Psoas muscle (tissue), 8 donors: Measurements from ENCODE around the gene CARS2. TPM values are rescaled to one million over a fixed set of nuclear protein-coding genes. Genes with fewer than 3 reads are reported as not detected.

Source experiments
- ATAC-seq, 4 donors: fragments of 200-7000 bp; cut with Tn5 transposase; one replicate each; pipeline ENCODE4 v1.9.1; 2020; ENCODE audit warnings: moderate library complexity in 3 of 4, mild to moderate bottlenecking in 2 of 4
- DNase-seq, 2 donors: peaks; one replicate each; pipeline ENCODE4 v3.0.0-alpha.2; 2020
- H3K27ac ChIP-seq: fragments of 200-600 bp; one replicate; pipeline ENCODE4 v1.8.0; 2022
- H3K27me3 ChIP-seq, 3 donors: fragments of 200-600 bp in 1 of 3; one replicate each; pipeline versions ENCODE4 v1.6.1 to v1.8.0; 2013 to 2022; ENCODE audit warnings: low read length in 2 of 3, mild to moderate bottlenecking in 2 of 3, moderate library complexity in 1 of 3; ENCODE audit not compliant: insufficient read depth in 3 of 3
- H3K36me3 ChIP-seq, 2 donors: fragments of 200-600 bp in 1 of 2; one replicate each; pipeline versions ENCODE4 v1.6.1 to v1.8.0; 2013 to 2022; ENCODE audit warnings: low read depth in 1 of 2, mild to moderate bottlenecking in 1 of 2, moderate library complexity in 1 of 2; ENCODE audit not compliant: insufficient read depth in 1 of 2
- H3K4me1 ChIP-seq: fragments of 200-600 bp; one replicate; pipeline ENCODE4 v1.8.0; 2022
- H3K4me3 ChIP-seq: fragments of 200-600 bp; one replicate; pipeline ENCODE4 v1.8.0; 2022; ENCODE audit warnings: mild to moderate bottlenecking
- H3K9me3 ChIP-seq: fragments of 200-600 bp; one replicate; pipeline ENCODE4 v1.8.0; 2022
- WGBS, 3 donors: extraction: QIAGEN DNeasy Blood & Tissue Kit; methylation state at CpG; one replicate each; pipeline versions ENCODE4 v1.1.6 to v1.1.7; 2013; 5-methylcytosine and 5-hydroxymethylcytosine counted together
- intact Hi-C, 2 donors: fragments of 100-400 bp; cut with DNase I; formaldehyde crosslinking; loops; one replicate each; pipeline versions ENCODE4 v1.11.0 to v1.14.2; 2022
- polyA plus RNA-seq, 3 donors: library from polyadenylated mRNA; stranded (reverse); fragments of 200-250 nt; gene quantifications; one replicate each; pipeline ENCODE4 v1.2.3, GENCODE V29; 2013
- total RNA-seq, 4 donors: library from RNA; stranded (reverse); fragmentation: NEBNext Ultra II Directional in 2 of 4; extraction: Animal tissue kit (Norgen Biotek cat#: 25700) in 2 of 4; gene quantifications; one replicate each; pipeline versions ENCODE4 v1.2.1 to v1.2.4, GENCODE V29; 2021 to 2023
- TF ChIP-seq, protein P1 (sequence below): fragments of 200-600 bp; IDR thresholded peaks from one replicate; pipeline ENCODE4 v1.8.0; 2022; ENCODE audit warnings: antibody characterized with exemption
- donor health status: healthy with polysubstance abuse.
- donor health status: DM: no; HTN: no; CAD: no; lungs with moderate emphysema.
- donor health status: Bipolar disorder and iron deficiency.
- donor health status: healthy.
- donor health status: DM: yes; HTN: yes; CAD: no.
- donor health status: DM: no; HTN: no; CAD: no.
- donor health status: DM: no; HTN: no; CAD: no.
- donor health status: DM: yes; HTN: yes; CAD: no.

CARS2 gene
- total and polyA plus RNA-seq, 7 donors = 41.3 to 85.2 (median 56.3) TPM

DNA sequence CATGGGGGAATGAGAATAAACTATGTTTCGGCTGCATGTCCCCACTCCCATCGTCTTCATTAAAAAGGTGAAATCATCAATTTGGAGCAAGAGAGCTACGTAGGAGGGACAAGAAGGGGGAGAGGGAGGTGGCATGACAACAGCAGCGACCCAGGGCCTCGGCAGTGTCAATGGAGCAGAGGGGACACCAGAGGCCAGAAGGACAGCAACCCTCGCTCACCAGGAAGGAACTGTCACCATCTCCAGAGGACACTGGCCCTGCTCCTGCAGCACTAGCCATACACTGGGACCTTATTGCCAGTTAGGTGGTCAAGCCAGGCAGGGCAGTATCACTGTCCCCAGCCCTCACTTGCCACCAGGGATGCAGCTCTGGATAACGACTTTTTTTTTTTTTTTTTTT, 56.4 kb downstream of the CARS2 start:
- ATAC-seq (no peak), DNase-seq (peak in 1 of 2 donors; percentile 25)
- 78 to 90% (median 87%) methylated on average over 7 of the region's 7 CpGs for WGBS, 3 donors
- no peak overlapping the region for H3K27ac ChIP-seq
- H3K4me1 ChIP-seq = no peaks in the 10 kb centered on the region
- no peaks in the 10 kb centered on the region for H3K27me3 ChIP-seq
- TF ChIP-seq, protein P1, sequence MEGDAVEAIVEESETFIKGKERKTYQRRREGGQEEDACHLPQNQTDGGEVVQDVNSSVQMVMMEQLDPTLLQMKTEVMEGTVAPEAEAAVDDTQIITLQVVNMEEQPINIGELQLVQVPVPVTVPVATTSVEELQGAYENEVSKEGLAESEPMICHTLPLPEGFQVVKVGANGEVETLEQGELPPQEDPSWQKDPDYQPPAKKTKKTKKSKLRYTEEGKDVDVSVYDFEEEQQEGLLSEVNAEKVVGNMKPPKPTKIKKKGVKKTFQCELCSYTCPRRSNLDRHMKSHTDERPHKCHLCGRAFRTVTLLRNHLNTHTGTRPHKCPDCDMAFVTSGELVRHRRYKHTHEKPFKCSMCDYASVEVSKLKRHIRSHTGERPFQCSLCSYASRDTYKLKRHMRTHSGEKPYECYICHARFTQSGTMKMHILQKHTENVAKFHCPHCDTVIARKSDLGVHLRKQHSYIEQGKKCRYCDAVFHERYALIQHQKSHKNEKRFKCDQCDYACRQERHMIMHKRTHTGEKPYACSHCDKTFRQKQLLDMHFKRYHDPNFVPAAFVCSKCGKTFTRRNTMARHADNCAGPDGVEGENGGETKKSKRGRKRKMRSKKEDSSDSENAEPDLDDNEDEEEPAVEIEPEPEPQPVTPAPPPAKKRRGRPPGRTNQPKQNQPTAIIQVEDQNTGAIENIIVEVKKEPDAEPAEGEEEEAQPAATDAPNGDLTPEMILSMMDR = no peak
- H3K9me3 ChIP-seq = no peaks in the 10 kb centered on the region
- no peak overlapping the region for H3K4me3 ChIP-seq
- intact Hi-C loops = no loop called here
- peaks cover 0 to 31% of the 10 kb centered on the region in 2 donors for H3K36me3 ChIP-seq

DNA sequence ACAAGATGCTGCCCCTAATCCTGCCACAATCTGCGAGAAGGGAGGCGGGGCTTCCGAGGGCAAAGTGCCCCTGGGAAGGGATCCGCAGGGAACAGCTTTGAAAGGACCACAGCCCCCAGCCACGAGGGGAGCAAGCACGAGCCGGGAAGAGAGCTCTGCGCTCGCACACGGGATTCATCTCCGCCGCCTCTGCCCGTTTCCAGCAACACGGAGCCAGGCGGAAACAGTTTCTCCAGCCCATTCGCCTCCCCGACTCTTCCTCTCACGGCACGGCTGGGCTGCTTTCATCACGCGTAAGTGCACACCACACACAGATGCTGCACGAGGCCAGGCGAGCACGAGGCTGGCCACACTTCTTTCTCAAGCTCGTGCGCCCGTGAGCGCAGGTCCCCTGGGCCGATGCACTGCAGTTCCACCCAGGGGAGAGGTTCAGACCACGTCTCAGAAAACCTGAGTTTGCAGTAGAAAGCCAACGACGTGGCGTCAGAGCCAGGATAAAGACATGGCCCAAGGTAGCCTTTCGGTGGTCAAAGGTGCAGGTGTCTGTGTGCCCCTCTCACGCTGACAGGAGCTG, 57.0 kb downstream of the CARS2 start:
- Histone ChIP-seq H3K36me3 (peaks cover 0 to 33% of the 10 kb centered on the region in 2 donors), H3K27me3 (no peaks in the 10 kb centered on the region), H3K9me3 (no peaks in the 10 kb centered on the region), H3K4me3 (no peak overlapping the region), H3K27ac (no peak overlapping the region), H3K4me1 (no peaks in the 10 kb centered on the region)
- ATAC-seq (no peak), DNase-seq (peak in 1 of 2 donors; percentile 35)
- intact Hi-C loops = no loop called here
- TF ChIP-seq, protein P1 = no peak
- WGBS, 3 donors = 84 to 89% (median 85%) methylated on average over 35 of the region's 35 CpGs

DNA sequence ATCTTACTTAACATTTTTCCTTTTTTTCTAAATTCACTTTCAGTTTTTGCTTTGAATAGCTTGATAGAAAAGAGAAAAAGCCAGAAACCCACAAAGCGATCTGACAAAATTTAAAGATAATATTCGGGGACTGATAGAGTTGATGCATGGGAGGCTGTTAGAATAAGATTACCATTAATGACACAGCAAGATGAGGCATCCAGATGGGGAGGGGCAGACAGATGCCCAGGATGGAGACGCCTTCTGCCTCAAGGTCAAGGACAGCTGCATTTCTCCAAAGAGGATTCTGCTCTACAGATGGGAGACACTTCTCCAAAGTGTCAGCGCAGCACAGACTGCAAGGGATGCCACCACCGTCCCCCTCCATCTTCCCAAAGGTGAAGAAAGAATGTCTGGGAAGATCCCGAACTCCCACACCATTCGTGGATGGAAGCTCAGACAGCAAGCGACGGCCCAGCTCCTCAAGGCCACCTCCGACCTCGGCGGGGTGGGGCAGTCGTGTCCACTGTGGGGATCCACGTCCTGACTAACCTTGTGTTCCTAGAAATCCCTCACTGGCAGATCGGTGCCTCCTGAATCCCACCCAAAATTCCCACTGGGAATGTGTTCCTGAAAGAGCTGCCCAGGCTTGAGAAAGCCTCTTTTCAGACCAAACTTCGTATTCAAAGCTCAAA, 57.6 kb downstream of the CARS2 start:
- no peaks in the 10 kb centered on the region for H3K4me1 ChIP-seq
- intact Hi-C loops = no loop called here
- H3K27me3 ChIP-seq = no peaks in the 10 kb centered on the region
- WGBS, 3 donors = 82 to 83% (median 82%) methylated on average over 16 of the region's 16 CpGs
- peaks cover 0 to 36% of the 10 kb centered on the region in 2 donors for H3K36me3 ChIP-seq
- no peak overlapping the region for H3K4me3 ChIP-seq
- DNase-seq = peak in 1 of 2 donors; percentile 44
- no peaks in the 10 kb centered on the region for H3K9me3 ChIP-seq
- H3K27ac ChIP-seq = no peak overlapping the region
- ATAC-seq = no peak
- TF ChIP-seq, protein P1 = no peak

- ATAC-seq (no peak), DNase-seq (peak in 1 of 2 donors; percentile 44)
- Histone ChIP-seq H3K4me1 (no peaks in the 10 kb centered on the region), H3K27ac (no peak overlapping the region), H3K36me3 (peaks cover 0 to 45% of the 10 kb centered on the region in 2 donors), H3K27me3 (no peaks in the 10 kb centered on the region), H3K9me3 (no peaks in the 10 kb centered on the region), H3K4me3 (no peak overlapping the region)
- intact Hi-C loops = no loop called here
- TF ChIP-seq, protein P1 = no peak
- WGBS, 3 donors = 80 to 90% (median 82%) methylated on average over 10 of the region's 10 CpGs
These were observed 58.6 kb downstream of the CARS2 start for GRCh38 chr13:110647365-110647737.
